GM21825 (cell line): Measurements from ENCODE around the gene DRD2.

Experiments
- ATAC-seq: cut with Tn5 transposase; IDR thresholded peaks from one replicate; pipeline ENCODE4 v1.9.1; 2021; ENCODE audit warnings: mild to moderate bottlenecking, moderate library complexity; ENCODE audit not compliant: unreplicated experiment

DRD2 gene

DNA sequence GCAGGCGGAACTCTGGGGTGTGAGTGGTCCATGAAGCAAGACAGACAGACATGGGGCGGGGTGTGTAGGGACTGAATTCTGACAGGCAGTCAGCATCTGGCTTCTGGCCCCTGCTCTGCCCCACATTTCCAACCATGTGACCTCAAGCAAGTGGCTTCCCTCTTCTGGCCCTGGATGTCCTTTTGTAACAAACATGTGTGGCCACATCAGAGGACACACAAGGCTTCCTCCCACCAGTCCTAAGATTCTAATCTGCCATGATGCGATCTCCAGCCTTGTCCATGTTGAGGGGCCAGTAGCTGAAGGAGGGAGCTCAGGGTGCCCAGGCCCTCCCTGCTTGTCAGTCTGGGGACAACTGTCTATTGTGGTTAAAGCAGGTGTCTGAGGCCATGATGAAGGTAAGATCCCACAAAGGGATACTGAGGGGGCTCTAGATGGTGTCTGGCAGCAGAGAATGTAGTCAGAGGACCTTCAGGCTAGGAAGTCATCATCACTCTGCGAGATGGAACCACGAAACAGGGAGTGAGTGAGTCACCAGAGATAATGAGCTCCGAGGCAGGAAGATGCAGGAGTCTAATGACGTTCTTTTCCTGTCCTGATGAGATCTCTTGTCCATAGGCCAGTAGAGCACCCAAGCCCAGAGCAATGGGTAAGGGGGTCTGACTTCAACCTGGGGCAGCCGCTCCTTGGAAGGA lies 27.4 kb downstream of the DRD2 start:
- no peak for ATAC-seq

DNA sequence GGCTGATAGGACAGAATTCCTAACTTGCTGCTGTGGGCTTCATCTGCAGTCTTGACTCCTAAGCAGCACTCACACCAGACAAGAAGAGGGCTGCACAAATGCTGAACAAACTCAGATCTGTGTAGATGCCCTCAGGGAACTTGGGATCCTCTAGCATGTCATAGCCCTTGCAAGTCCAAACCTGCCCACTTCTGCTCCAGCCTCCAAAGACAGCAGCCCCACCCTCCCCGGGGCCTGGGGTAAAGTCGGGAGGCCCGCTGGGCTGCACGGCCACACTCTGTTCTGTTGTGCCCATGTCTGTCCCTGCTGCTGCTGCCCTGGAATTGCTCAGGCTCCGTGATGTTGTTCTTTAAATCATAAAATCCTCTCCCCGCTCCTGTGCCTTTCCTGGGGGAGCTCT lies 28.3 kb downstream of the DRD2 start:
- no peak for ATAC-seq

- ATAC-seq, result no peak
Observed at GRCh38 chr11:113446112-113446511, 29.1 kb downstream of the DRD2 start.

- ATAC-seq, result no peak
Observed at GRCh38 chr11:113444502-113445123, 30.6 kb downstream of the DRD2 start.

DNA sequence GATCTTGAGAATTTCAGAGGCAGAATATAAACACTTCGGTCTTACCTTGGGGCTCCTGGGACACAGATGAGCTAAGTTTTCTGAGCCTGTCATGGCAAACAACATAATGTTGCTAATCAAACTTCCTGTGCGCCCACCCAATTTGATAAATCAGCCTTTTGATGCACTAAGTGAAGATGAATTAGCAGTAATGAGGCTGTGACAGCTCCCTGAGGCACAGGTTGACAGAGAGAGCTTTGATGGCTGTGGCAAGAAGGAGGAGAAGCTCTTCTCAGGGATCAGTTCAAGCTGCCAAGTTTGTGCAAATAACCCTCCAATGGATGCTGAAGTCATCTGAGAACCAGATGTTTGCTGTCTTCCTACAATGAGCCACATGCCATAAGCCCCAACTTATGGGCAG lies 34.4 kb downstream of the DRD2 start:
- ATAC-seq, result no peak

- no peak for ATAC-seq
Observed at GRCh38 chr11:113436672-113437252, 38.4 kb downstream of the DRD2 start.

DNA sequence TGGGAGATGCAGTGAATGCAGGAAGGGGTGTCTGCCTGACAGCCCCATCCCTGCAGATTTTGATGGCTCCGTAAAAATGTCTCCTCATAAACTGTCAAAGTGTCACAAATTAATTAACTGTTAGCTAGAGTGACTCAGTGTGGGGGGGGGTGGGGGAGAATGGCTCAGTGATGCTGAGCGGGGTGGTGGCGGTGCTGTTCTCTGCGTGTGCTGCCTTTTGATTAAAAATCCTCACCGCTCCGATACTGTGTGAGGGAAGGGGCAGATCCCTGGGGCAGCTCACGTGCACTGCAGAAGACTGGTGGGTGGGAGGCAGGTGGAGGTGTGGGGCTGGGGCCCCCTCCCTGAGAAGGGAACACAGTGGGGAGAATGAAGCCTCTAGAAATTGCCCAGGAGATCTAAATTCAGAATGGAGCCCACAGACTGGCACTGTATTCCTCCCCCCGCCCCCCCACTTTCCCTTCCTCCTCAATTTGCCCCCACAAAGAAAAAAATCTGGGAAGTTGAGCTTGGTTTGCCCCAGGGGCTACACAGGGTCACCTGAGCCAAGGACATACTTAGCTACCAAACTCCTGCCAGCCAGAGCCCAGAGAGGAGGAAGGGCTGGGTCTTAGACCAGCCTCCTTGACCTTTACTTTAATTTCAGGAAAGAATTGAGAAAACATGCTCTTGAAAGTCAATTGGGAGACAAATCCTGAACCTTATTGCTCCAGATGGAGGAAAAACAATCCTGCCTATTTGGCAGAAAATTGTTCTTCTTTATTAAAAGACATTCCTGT lies 39.8 kb downstream of the DRD2 start:
- ATAC-seq, result no peak

DNA sequence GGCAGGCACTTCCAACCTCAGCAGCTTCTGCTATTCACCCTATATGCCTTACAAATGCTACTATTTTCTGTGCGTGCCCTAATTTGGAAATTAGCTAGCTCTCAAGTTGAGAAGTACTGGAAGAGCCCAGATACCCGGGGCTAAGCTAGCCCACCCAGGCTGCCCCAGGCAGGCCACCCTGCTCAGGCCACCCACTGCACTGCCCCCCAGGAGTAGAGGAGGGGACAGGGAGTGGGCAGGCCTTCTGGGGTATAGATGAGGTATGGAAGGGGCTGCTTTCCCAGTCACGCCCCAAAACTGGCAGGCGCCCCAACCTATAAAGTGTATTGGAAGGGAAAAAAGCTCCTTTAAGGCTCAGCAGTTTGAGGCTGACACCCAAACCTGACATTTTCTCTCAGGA lies 43.5 kb downstream of the DRD2 start:
- ATAC-seq, result no peak

DNA sequence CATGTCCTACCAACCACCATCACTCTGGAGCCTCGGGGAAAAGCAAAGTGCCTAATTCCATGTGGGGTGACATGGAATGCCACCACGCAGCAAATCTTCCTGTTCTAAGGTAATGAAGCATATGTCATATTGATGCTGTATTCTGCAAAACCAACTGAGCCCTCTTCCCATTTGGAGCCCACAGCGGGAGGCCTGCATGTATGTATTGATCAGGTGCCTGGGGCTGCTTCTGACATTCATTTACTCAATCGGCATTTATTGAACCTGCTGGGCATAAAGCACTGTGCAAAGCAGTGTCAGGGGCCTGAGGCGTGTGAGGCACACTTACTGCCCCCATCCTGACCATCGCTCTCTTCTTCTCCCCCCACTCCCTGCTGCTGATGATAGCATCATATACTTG lies 48.5 kb downstream of the DRD2 start:
- ATAC-seq, result no peak

DNA sequence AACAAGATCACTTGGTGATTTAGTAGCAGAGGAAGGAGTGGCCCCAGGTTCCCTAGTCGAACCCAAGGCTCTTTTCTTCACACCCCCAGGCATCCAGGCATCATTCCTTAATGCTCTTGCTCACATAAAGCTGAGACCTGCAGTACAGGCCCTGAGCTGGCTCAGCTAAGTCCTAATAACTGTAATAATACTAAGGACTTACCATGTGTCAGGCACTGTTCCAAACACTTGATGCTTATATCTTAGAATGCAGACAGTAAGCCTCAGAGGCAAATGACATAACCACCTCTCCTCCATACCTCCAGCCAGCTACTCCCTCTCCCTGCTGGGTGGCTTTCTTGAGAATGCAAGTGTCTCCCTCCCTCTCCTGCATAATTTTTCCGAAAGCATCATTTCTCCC lies 54.4 kb downstream of the DRD2 start:
- no peak for ATAC-seq

DNA sequence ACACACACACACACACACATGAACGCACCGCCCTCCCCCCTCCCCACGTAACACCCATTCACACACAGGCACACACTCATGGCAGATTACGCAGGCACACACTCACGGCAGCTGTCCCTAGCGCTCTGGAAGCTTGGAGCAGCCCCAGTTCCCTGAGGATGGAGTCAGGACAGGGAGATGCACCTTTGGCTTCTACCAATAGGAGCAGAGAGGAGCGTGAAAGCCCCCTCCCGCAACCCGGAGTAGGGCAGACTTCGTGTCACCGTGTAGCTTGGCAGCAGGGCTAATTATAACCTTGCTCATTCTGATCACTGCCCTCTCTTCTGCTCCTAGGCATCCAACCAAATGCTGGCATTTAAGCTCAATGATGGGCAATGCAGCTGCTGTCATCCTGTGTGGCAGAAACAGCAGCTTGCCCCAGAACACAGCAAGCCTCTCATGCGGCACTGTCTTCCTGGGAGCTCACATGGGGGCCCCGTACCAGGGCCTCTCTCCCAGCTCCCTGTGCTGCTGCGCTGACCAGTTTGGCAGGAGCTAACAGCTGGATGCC lies 55.7 kb downstream of the DRD2 start:
- ATAC-seq, result no peak

GRCh38 chr11:113417428-113417827 lies 57.8 kb downstream of the DRD2 start:
- no peak for ATAC-seq

- ATAC-seq, result no peak
Observed at GRCh38 chr11:113415343-113415742, 59.9 kb downstream of the DRD2 start.

GRCh38 chr11:113412675-113413074 lies 62.5 kb downstream of the DRD2 start:
- ATAC-seq, result no peak

DNA sequence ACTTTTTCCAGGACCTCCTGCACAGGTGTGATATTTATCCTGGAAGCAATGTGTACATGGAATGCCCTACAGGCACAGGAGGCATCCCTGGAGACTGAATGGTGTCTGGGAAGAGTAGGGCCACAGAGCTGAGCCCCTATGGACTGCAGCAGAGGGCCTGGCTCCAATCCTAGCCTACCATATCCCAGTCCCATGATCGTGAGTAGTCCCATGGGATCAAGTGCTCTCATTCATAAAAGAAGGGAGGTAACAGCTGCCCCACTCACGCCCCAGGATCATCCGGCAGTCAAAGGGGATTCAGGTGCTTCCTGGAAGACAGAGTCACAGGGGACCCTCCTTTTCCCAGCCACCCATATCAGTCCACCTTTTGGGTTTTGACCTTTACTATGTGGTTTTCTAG lies 63.7 kb downstream of the DRD2 start:
- ATAC-seq, result no peak

GRCh38 chr11:113410414-113411135 lies 64.6 kb downstream of the DRD2 start:
- no peak for ATAC-seq

DNA sequence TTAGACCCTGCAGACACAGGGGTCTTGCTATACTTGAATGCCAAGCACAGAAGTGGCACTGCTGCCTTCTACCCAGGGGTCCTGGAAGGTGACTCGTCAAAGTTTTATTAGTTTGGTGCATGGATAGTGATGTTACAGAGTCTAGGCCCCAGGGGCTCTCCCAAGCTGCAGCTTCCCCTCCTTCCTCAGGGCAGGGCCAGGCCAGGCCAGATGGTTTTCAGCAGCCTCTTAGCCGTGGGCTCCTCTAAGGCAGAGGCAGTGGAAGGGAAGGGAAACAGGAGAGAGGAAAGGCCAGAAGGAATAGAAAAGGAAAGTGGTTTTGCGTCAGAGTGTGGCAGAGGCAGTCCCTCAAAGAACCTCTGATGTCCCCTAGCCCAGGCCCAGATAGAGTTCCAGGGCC lies 65.7 kb downstream of the DRD2 start:
- no peak for ATAC-seq

- no peak for ATAC-seq
Observed at GRCh38 chr11:113408887-113409286, 66.3 kb downstream of the DRD2 start.

GRCh38 chr11:113408206-113408605 lies 67.0 kb downstream of the DRD2 start:
- no peak for ATAC-seq

- ATAC-seq, result no peak
Observed at GRCh38 chr11:113407163-113407562, 68.0 kb downstream of the DRD2 start.
